Measurements from ENCODE around the gene NCCRP1.

Gene NCCRP1

GRCh38 chr19:39248806-39249205, 52.0 kb downstream of the NCCRP1 start, which contains the start of gene IFNL4:
TSS of gene IFNL4 (minus strand) at chr19:39248856.
- DNase-seq: no peak

GRCh38 chr19:39251081-39251480, 54.3 kb downstream of the NCCRP1 start:
- no peak for DNase-seq

Measured in SHP77 (cell line).